Osteocyte (in vitro differentiated cells): ENCODE measurements around the gene COL5A2. TPM values are rescaled to one million over a fixed set of nuclear protein-coding genes. Genes with fewer than 3 reads are reported as not detected.

Source experiments
- DNase-seq: peaks from one replicate; pipeline ENCODE4 v3.0.0; 2021; ENCODE audit warnings: mixed read lengths; ENCODE audit not compliant: unreplicated experiment; ENCODE audit errors: extremely low spot score
- H3K27ac Mint-ChIP-seq: one replicate; pipeline ENCODE4 v1.8.0; 2021; ENCODE audit warnings: mild to moderate bottlenecking, mixed read lengths; ENCODE audit not compliant: unreplicated experiment
- H3K27me3 Mint-ChIP-seq: one replicate; pipeline ENCODE4 v1.8.0; 2021; ENCODE audit warnings: mixed read lengths; ENCODE audit not compliant: unreplicated experiment
- H3K36me3 Mint-ChIP-seq: one replicate; pipeline ENCODE4 v1.8.0; 2021; ENCODE audit warnings: mixed read lengths; ENCODE audit not compliant: unreplicated experiment
- H3K4me1 Mint-ChIP-seq: one replicate; pipeline ENCODE4 v1.8.0; 2021; ENCODE audit warnings: mixed read lengths; ENCODE audit not compliant: unreplicated experiment
- H3K4me3 Mint-ChIP-seq: one replicate; pipeline ENCODE4 v1.8.0; 2021; ENCODE audit warnings: mild to moderate bottlenecking, moderate library complexity, mixed read lengths; ENCODE audit not compliant: unreplicated experiment
- H3K9me3 Mint-ChIP-seq: one replicate; pipeline ENCODE4 v1.8.0; 2021; ENCODE audit warnings: mixed read lengths; ENCODE audit not compliant: unreplicated experiment
- CTCF ChIP-seq: fragments of 200-600 bp; sonication (generic); IDR thresholded peaks from 2 replicates; pipeline ENCODE4 v1.5.0; 2021; ENCODE audit warnings: antibody characterized with exemption, mild to moderate bottlenecking, moderate library complexity
- total RNA-seq: library from RNA; stranded (reverse); gene quantifications from 2 replicates; pipeline ENCODE4 v1.2.1, GENCODE V29; 2021

COL5A2 gene
- total RNA-seq, 1 donor from 2014 or later = 1,873 TPM

- no peaks in the 10 kb centered on the region for H3K9me3 Mint-ChIP-seq
- TF ChIP-seq CTCF = peak; percentile 45
- peaks cover 76% of the 10 kb centered on the region for H3K4me1 Mint-ChIP-seq
- no peak for DNase-seq
- H3K27me3 Mint-ChIP-seq = no peaks in the 10 kb centered on the region
- H3K36me3 Mint-ChIP-seq = peaks cover 16% of the 10 kb centered on the region
- no peak overlapping the region for H3K4me3 Mint-ChIP-seq
- peak overlapping the region; percentile 78 for H3K27ac Mint-ChIP-seq
Measured at GRCh38 chr2:189115126-189115525, 64.4 kb downstream of the COL5A2 start.

DNA sequence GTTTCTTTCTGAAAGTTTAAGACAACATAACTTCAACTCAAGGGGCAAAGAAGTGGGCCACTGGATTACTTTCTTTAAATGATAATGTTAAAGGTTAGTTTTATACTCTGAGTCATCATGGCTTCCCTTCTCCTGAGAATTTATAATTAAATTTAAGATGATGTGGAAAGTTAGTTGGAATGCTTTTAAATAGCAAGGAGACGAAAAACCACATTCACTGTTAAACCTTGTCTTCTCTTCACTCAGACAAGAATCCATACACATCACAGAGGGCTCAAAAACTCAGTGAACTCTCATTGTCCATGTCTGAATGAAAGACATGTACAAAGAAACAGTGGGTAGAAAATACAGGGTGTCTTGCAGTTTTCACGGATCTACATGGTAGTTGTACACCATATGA is 65.6 kb downstream of the COL5A2 start:
- peaks cover 25% of the 10 kb centered on the region for H3K36me3 Mint-ChIP-seq
- TF ChIP-seq CTCF = no peak
- no peak overlapping the region for H3K4me3 Mint-ChIP-seq
- H3K27ac Mint-ChIP-seq = peak overlapping the region; percentile 77
- no peaks in the 10 kb centered on the region for H3K27me3 Mint-ChIP-seq
- H3K4me1 Mint-ChIP-seq = peaks cover 79% of the 10 kb centered on the region
- no peak for DNase-seq
- no peaks in the 10 kb centered on the region for H3K9me3 Mint-ChIP-seq

- H3K27me3 Mint-ChIP-seq = no peaks in the 10 kb centered on the region
- H3K27ac Mint-ChIP-seq = peak overlapping the region; percentile 72
- TF ChIP-seq CTCF = no peak
- DNase-seq = no peak
- peaks cover 76% of the 10 kb centered on the region for H3K4me1 Mint-ChIP-seq
- no peak overlapping the region for H3K4me3 Mint-ChIP-seq
- H3K36me3 Mint-ChIP-seq = peaks cover 37% of the 10 kb centered on the region
- no peaks in the 10 kb centered on the region for H3K9me3 Mint-ChIP-seq
Measured at GRCh38 chr2:189111063-189111715, 68.4 kb downstream of the COL5A2 start.

DNA sequence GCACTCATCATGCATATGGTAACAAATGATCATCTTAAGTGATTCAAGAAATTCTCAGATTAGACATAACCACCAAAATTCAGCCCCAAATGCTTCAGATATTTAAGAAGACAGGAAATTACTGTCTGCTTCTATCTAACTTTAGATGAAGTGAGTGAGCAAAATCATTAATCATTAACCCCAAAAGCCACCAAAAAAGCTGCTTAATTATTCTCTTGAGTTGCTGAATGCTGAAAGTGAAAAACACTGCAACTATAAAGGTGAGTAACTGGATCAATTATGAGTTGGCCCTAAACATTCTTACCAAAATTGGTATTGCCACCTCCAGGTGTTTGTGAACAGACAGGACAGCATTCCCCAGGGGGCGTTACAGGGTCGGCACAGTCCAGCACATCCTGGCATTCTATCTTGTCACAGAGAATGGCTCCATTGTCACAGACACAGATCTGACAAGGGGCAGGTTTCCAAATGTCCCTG is 69.6 kb downstream of the COL5A2 start:
- Mint-ChIP-seq H3K36me3 (peaks cover 39% of the 10 kb centered on the region), H3K4me3 (no peak overlapping the region), H3K27me3 (no peaks in the 10 kb centered on the region), H3K27ac (peak overlapping the region; percentile 78), H3K9me3 (no peaks in the 10 kb centered on the region), H3K4me1 (peaks cover 73% of the 10 kb centered on the region)
- DNase-seq = no peak
- TF ChIP-seq CTCF = no peak

DNA sequence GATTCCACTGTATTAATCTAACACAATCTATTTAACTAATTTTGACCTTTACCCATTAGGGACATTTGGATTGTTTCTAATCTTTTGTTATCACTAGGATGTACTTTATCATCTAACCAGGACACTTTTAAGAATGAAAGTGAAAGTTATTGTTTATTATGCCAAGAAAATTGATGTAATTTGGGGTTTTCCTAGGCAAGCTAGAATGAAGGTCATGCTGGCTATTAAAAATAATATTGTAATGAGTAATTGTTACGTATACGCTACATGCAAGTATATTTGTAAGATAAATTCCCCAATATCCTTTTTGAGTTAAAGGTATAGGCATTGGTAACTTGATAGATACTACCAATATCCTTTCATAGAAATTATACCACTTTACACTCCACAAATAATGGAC is 74.6 kb downstream of the COL5A2 start:
- DNase-seq = no peak
- H3K4me3 Mint-ChIP-seq = peak overlapping the region; percentile 50
- no peak for TF ChIP-seq CTCF
- H3K4me1 Mint-ChIP-seq = peaks cover 65% of the 10 kb centered on the region
- H3K27me3 Mint-ChIP-seq = no peaks in the 10 kb centered on the region
- H3K27ac Mint-ChIP-seq = peak overlapping the region; percentile 81
- no peaks in the 10 kb centered on the region for H3K9me3 Mint-ChIP-seq
- H3K36me3 Mint-ChIP-seq = peaks cover 56% of the 10 kb centered on the region
